B cell (primary cell): ENCODE measurements around the gene TSKU. TPM values are rescaled to one million over a fixed set of nuclear protein-coding genes. Genes with fewer than 3 reads are reported as not detected.

Source experiments
- ATAC-seq: fragments of 200-7000 bp; cut with Tn5 transposase; one replicate; pipeline ENCODE4 v1.10.0; 2021; ENCODE audit warnings: low read depth, mild to moderate bottlenecking, moderate number of reproducible peaks, moderate library complexity
- CTCF ChIA-PET: fragments of 350-600 bp; sonication (Branson Sonifier 250); formaldehyde crosslinking; loops from one replicate; lab custom pipeline; 2021; ENCODE audit warnings: antibody characterized with exemption, inconsistent platforms; lab: Charles Lee
- POLR2A ChIA-PET: fragments of 350-600 bp; sonication (Branson Sonifier 250); formaldehyde crosslinking; loops from one replicate; lab custom pipeline; 2021; ENCODE audit warnings: antibody characterized with exemption; lab: Charles Lee
- DNase-seq: peaks from one replicate; pipeline ENCODE4 v3.0.0; 2013
- H2AFZ ChIP-seq: 2 replicates; pipeline ENCODE4 v1.6.1; 2012; ENCODE audit warnings: mild to moderate bottlenecking, low read depth, low read length; ENCODE audit not compliant: insufficient read depth, poor library complexity, severe bottlenecking
- H3K27ac ChIP-seq, 2 donors: 1 replicate in 1 of 2; 2 replicates in 1 of 2; pipeline ENCODE4 v1.5.1; 2012 to 2013; ENCODE audit warnings: low read length in 2 of 2, mild to moderate bottlenecking in 2 of 2, moderate library complexity in 1 of 2
- H3K27me3 ChIP-seq, 4 experiments: fragments of 200-600 bp in 1 of 4; sonication (generic) in 1 of 4; replicated peaks in 1 of 4; 1 replicate in 2 of 4; 2 replicates in 2 of 4; pipeline versions ENCODE4 v1.6.1 to v1.7.0; 2013 to 2016; ENCODE audit warnings: low read length in 3 of 4, mild to moderate bottlenecking in 2 of 4, mixed read lengths in 1 of 4, moderate library complexity in 1 of 4; ENCODE audit not compliant: insufficient read depth in 4 of 4, control insufficient read depth in 3 of 4; ENCODE audit errors: control extremely low read depth in 1 of 4
- H3K36me3 ChIP-seq, 2 experiments: replicated peaks in 1 of 2; 1 replicate in 1 of 2; 2 replicates in 1 of 2; pipeline versions ENCODE4 v1.6.1 to v1.7.1; 2013; ENCODE audit warnings: low read length in 1 of 2; ENCODE audit not compliant: insufficient read depth in 2 of 2, control insufficient read depth in 1 of 2; ENCODE audit errors: control extremely low read depth in 1 of 2, extremely low read depth in 1 of 2
- H3K4me1 ChIP-seq, 2 donors: fragments of 200-600 bp in 1 of 2; sonication (generic) in 1 of 2; 1 replicate in 1 of 2; 2 replicates in 1 of 2; pipeline versions ENCODE4 v1.5.1 to v1.6.1; 2013 to 2017; ENCODE audit warnings: low read length in 2 of 2; ENCODE audit not compliant: control insufficient read depth in 2 of 2, insufficient read depth in 2 of 2
- H3K4me2 ChIP-seq: replicated peaks from 2 replicates; pipeline ENCODE3; 2012; ENCODE audit warnings: mild to moderate bottlenecking, low read depth, low read length; ENCODE audit not compliant: poor library complexity, severe bottlenecking
- H3K4me3 ChIP-seq, 5 experiments: fragments of 200-600 bp in 1 of 5; sonication (generic) in 1 of 5; 1 replicate in 3 of 5; 2 replicates in 2 of 5; pipeline versions ENCODE4 v1.5.1 to v1.7.0; 2011 to 2016; ENCODE audit warnings: low read length in 4 of 5, mild to moderate bottlenecking in 4 of 5, low read depth in 2 of 5, control low read depth in 1 of 5, moderate library complexity in 1 of 5; ENCODE audit not compliant: insufficient read depth in 1 of 5; ENCODE audit errors: control extremely low read depth in 1 of 5, extremely low read depth in 1 of 5
- H3K79me2 ChIP-seq: fragments of 200-600 bp; sonication (generic); one replicate; pipeline ENCODE4 v1.6.0; 2016; ENCODE audit warnings: low read length; ENCODE audit not compliant: control insufficient read depth, insufficient read depth
- H3K9ac ChIP-seq: fragments of 200-600 bp; sonication (generic); 2 replicates; pipeline ENCODE4 v1.6.1; 2017; ENCODE audit warnings: mild to moderate bottlenecking, low read length, moderate library complexity
- H3K9me3 ChIP-seq, 3 donors: one replicate each; pipeline versions ENCODE4 v1.6.1 to v1.7.1; 2013; ENCODE audit warnings: low read length in 2 of 3; ENCODE audit not compliant: control insufficient read depth in 2 of 3, insufficient read depth in 1 of 3; ENCODE audit errors: control extremely low read depth in 1 of 3
- H4K20me1 ChIP-seq: 2 replicates; pipeline ENCODE4 v1.6.0; 2012; ENCODE audit warnings: mild to moderate bottlenecking, low read length; ENCODE audit not compliant: insufficient read depth, control insufficient read depth, poor library complexity, severe bottlenecking
- H3K27ac Mint-ChIP-seq: one replicate; pipeline ENCODE4 v1.8.0; 2021; ENCODE audit warnings: mixed read lengths
- H3K27me3 Mint-ChIP-seq: one replicate; pipeline ENCODE4 v1.8.0; 2021; ENCODE audit warnings: mixed read lengths
- H3K4me1 Mint-ChIP-seq: one replicate; pipeline ENCODE4 v1.8.0; 2021; ENCODE audit warnings: mixed read lengths
- H3K4me3 Mint-ChIP-seq: one replicate; pipeline ENCODE4 v1.8.0; 2021; ENCODE audit warnings: mixed read lengths
- H3K9me3 Mint-ChIP-seq: one replicate; pipeline ENCODE4 v1.8.0; 2022; ENCODE audit warnings: mixed read lengths; ENCODE audit not compliant: insufficient read depth
- CTCF ChIP-seq: fragments of 200-600 bp; IDR thresholded peaks from one replicate; pipeline ENCODE4 v1.8.0; 2022; ENCODE audit warnings: antibody characterized with exemption, mild to moderate bottlenecking
- EZH2 ChIP-seq: IDR thresholded peaks from 2 replicates; pipeline ENCODE4 v1.6.1; 2012; ENCODE audit warnings: borderline replicate concordance, low read depth, mild to moderate bottlenecking, moderate library complexity, low read length; ENCODE audit not compliant: insufficient read depth, poor library complexity, severe bottlenecking
- WGBS: methylation state at CpG from one replicate; pipeline ENCODE4 v1.1.5; 2013; ENCODE audit warnings: missing lambda C conversion rate; ENCODE audit not compliant: insufficient coverage; 5-methylcytosine and 5-hydroxymethylcytosine counted together
- intact Hi-C: fragments of 100-400 bp; cut with micrococcal nuclease; formaldehyde crosslinking; loops from one replicate; pipeline ENCODE4 v1.10.0; 2022
- polyA plus RNA-seq: library from polyadenylated mRNA; depleted of rRNA; stranded (reverse); fragments of >200 nt; gene quantifications from 2 replicates; pipeline ENCODE4 v1.2.3, GENCODE V29; 2012
- total RNA-seq, 2 donors: library from RNA; stranded (reverse); fragments of 120-200 nt in 1 of 2; gene quantifications; 1 replicate in 1 of 2; 2 replicates in 1 of 2; pipeline versions ENCODE4 v1.2.3 to v1.2.4, GENCODE V29; 2013 to 2022

The TSKU gene
- total and polyA plus RNA-seq, 2 donors (not counting 1 experiment from before 2014, with no cell fraction given): not detected

DNA sequence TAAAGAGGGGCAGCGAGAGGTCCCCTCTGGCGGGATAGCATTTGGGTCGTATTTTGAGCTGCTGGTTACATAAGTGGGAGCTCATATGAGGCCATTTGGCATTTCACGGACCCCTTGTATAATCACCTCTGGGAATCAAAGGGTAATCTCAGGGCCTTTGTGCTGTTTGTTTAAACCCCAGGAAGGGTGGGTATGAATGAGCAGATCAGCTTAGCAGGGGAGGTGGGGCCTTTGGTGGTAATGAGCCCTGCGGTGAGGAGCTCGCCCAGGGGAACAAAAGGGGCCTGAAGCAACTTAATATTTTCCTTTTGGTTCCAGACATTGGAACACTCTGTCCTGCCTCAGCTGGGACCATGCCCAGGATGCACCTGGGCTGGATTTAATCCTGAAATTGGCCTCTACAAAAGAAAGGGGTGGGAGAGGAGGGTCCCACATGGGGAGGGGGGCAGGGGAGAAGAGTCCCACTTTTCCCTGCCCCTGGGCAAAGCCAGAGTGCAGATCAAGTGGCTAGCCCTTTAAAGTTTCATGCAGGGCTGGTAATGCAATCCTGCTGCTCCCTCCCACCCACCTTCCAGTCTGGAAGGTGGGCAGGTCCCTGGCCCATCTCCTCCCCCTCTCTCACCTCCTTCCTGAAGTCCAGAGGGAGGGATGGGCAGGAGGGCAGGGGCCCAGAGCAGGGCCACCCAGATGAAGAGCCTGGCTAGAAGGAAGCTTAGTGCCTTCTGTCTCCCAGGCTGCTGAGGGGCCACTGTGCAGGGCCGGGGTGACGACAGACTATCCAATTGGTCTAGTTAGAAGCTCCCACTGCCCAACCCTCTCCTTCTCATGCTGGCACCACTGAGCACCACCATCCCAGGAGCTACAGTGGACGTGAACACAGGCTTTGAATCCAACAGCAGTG, 10.5 kb downstream of the TSKU start:
- H3K9me3 ChIP-seq: no peaks in the 10 kb centered on the region
- no peak overlapping the region for H2AFZ ChIP-seq
- H3K9ac ChIP-seq: no peak overlapping the region
- intact Hi-C loops: no loop called here
- H3K27me3 Mint-ChIP-seq: no peaks in the 10 kb centered on the region
- no peak for TF ChIP-seq EZH2
- no peak for TF ChIP-seq CTCF
- H3K4me2 ChIP-seq: no peak overlapping the region
- H3K9me3 Mint-ChIP-seq: no peaks in the 10 kb centered on the region
- peaks cover under 1% of the 10 kb centered on the region for H3K4me1 Mint-ChIP-seq
- no peaks in the 10 kb centered on the region for H4K20me1 ChIP-seq
- H3K36me3 ChIP-seq: no peaks in the 10 kb centered on the region
- no peak overlapping the region for H3K4me3 ChIP-seq
- ChIA-PET CTCF (interaction anchor here (0.8 kb wide), 1 partner anchor 12 kb away, joined by 3 read pairs; no protein-coding TSS in a partner anchor), POLR2A (no interaction called here)
- no peak overlapping the region for H3K4me3 Mint-ChIP-seq
- no peaks in the 10 kb centered on the region for H3K79me2 ChIP-seq
- WGBS: 91% methylated on average over 7 of the region's 9 CpGs
- no peaks in the 10 kb centered on the region for H3K4me1 ChIP-seq
- H3K27ac Mint-ChIP-seq: no peak overlapping the region
- no peaks in the 10 kb centered on the region for H3K27me3 ChIP-seq
- DNase-seq (no peak), ATAC-seq (no peak)
- no peak overlapping the region for H3K27ac ChIP-seq
